ENCODE measurements around the gene LYPD5. TPM values are rescaled to one million over a fixed set of nuclear protein-coding genes. Genes with fewer than 3 reads are reported as not detected.

LYPD5 gene, protein sequence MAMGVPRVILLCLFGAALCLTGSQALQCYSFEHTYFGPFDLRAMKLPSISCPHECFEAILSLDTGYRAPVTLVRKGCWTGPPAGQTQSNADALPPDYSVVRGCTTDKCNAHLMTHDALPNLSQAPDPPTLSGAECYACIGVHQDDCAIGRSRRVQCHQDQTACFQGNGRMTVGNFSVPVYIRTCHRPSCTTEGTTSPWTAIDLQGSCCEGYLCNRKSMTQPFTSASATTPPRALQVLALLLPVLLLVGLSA
- total RNA-seq, result not detected in 2 replicates

DNA sequence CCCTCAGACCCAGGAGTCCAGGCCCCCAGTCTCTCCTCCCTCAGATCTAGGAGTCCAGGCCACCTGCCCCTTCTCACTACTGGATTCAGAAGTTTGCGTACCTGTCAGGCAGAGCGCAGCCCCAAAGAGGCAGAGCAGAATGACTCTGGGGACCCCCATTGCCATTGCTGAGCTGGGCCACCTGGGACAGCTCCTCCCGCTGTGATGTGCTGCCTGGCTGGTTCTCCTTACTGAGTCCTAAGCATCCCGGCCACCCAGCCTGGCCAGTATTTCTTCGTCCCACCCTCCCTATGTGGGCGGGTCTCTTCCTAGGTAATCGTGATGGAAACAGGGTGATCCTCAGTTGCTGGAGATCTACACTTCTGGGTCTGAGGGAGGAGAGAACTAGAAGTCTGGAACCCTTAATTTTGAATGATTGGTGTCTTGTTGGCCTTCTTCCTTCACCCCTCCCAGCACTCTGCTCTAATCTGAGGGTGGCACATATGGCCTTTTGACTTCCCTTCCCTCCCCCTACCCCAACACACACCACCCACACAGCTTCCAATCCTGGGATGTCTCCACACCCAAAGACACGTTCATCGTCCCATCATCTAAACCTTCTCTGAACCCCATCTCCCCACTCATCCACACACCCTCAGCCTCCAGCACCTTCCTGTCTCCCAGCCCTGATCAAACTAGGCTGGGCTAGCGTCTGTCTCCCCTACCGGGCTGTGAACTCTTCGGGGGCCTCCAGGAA is at the start of gene LYPD5:
Gene LYPD5, minus strand, starts transcription at position 232 of the 736 bp plus-strand sequence. Its CDS starts 67 bp downstream, at position 165.

DNA sequence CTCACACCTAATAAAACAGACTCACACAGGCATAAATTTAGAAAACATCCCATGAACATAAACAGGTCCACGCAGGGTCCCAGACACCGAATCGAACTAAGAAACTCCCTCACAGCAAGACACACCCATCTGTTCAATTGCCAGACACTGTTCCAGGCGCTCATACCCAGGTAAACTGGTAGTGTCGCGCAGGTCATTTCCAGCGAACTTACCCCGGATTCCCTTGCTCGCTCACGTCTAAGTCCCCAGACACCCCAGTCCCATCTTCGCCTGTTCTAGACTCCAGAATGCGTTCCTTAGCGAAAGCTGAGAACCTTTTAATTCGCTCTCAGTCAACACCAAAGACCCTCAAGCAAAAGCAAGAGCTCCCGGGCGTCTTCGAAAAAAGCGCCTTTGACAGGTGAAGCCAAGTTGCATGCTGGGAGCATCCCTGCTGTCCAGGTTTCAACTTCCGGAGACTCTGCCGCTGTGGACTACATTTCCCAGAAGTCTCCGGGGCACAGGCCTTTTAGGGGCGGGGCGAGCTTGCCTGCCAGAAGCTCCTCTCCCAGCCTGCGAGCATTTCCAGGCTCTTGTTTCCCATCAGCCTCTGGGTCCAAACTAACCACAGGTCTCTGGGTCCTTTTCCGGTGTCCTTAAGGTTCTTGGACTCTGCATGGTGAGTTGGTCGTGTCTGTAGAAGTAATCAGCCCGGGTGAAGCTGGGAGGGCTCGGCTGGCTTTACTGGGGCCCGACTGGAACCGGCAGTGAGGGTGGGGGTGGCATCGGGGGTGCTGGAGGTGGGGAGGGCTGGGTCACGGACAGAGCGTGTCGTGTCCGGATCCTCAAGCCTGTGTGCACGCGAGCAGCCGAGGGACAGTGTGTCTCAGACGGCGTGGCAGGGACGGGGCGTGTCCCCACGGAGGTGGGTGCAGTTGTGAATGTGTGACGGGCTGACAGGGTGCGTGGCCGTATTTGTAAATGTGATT is 24.8 kb upstream of the LYPD5 start, which contains the start of gene ZNF283:
Gene ZNF283, plus strand, starts transcription at position 535 of the 968 bp plus-strand sequence. CDS start 6,184 bp downstream, outside the sequence.

DNA sequence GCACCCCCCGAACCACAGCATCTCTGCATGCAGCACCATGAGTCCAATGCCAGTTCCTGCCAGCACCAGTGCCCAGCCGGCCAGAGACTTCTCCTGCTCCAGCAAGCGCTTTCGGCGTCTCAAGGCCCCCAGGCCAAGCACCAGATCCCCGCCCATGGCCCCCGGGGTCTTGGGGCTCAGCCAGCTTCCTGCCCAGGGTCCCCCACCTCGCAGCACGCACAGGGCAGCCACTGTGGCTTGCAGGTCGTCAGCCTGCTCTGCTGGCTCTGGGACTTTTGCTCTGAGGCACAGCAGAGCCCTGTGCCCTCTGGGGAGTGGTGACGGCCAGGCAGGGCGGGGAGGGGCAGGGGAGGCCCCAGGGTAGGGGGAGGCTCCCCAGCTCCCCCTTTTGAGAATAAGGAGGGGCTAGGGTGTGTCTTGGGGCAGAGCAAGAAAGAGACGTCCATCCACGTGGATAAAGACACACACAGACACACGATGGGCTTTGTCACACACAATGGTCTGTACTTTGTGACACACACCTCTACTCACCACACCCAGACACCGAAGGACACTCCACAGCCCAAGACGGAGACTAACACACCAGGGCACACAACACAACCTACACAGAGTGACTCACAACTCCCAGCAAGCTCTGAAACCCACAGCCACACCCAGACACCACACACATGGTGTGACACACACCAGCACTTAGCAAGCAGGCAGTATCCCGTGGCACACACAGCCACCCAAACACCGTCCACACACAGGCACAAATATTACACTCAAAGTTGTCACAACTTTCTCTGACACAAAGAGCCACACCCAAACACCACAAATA is 21.3 kb downstream of the LYPD5 start, which contains the start of gene KCNN4:
Gene KCNN4, minus strand, starts transcription at position 268 of the 820 bp plus-strand sequence. Its CDS starts 112 bp downstream, at position 156.

DNA sequence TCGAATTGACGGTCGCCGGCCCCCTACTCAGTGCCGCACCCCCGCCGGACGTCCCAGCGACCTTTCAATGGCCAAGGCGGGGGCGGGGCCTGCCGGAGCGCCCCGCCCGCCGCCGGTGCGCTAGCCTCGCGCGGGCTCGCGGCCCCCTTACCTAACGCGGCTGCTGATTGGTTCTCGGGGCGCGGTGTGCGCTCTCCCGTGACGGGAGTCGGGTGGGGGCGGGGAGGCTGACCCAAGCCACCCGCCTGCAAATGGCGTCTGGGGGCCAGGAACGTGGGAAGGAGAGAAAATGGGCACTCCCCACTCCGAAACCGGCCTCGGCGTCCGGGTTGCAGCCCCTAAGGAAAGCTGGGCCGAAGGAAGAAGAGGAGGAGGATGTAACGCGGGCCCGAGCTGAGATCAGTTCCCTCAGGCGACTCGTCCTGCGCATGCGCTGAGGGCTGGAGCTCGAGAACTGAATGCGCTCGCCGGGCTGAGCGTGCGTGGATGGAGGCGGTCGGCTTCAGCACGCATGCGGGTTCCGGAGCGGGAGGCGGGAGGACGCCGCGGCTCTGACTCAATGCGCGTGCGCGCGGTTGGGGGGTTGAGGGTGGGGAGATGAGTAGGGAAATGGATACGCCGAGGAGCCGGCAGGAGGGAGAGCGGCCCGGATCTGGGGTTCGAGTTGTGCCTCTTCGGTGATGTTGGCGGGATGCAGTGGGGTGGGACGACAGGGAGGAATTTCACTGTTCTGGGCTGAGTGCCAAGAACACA is 47.6 kb downstream of the LYPD5 start, which contains the start of gene SMG9:
Gene SMG9, minus strand, starts transcription at position 460 of the 753 bp plus-strand sequence. CDS start 4,221 bp downstream, outside the sequence.

Other genes with a start within 250 kb of the LYPD5 start
- 42.4 and 50.7 TPM in 2 replicates for gene XRCC1, start 226.9 kb downstream of the LYPD5 start, total RNA-seq
- gene PINLYP, start 226.6 kb downstream of the LYPD5 start, total RNA-seq, result 11.3 and 19.6 TPM in 2 replicates
- gene IRGQ, start 206.3 kb downstream of the LYPD5 start, total RNA-seq, result 5.2 and 7.4 TPM in 2 replicates
- 9.6 and 14.1 TPM in 2 replicates for gene ZNF576, start 205.9 kb downstream of the LYPD5 start, total RNA-seq
- gene SRRM5, start 190.4 kb downstream of the LYPD5 start, total RNA-seq, result not detected in 2 replicates
- gene ZNF428, start 182.8 kb downstream of the LYPD5 start, total RNA-seq, result 27.7 and 40.1 TPM in 2 replicates
- 2.6 and 3.5 TPM in 2 replicates for gene CADM4, start 162.6 kb downstream of the LYPD5 start, total RNA-seq
- 125 and 126 TPM in 2 replicates for gene PLAUR, start 132.3 kb downstream of the LYPD5 start, total RNA-seq
- gene IRGC, start 86.4 kb downstream of the LYPD5 start, total RNA-seq, result not detected in 2 replicates
- 10.6 and 12.4 TPM in 2 replicates for gene SMG9, start 47.5 kb downstream of the LYPD5 start, total RNA-seq
- gene KCNN4, start 21.5 kb downstream of the LYPD5 start, total RNA-seq, result 0.89 and 1.7 TPM in 2 replicates
- gene ZNF283, start 24.9 kb upstream of the LYPD5 start, total RNA-seq, result 0.86 and 10.6 TPM in 2 replicates
- 1.2 and 2.0 TPM in 2 replicates for gene ZNF404, start 81.5 kb upstream of the LYPD5 start, total RNA-seq
- gene ZNF45, start 132.8 kb upstream of the LYPD5 start, total RNA-seq, result 5.8 and 6.4 TPM in 2 replicates
- 1.2 and 2.3 TPM in 2 replicates for gene ZNF221, start 148.8 kb upstream of the LYPD5 start, total RNA-seq
- gene ZNF155, start 181.7 kb upstream of the LYPD5 start, total RNA-seq, result 2.0 and 8.0 TPM in 2 replicates
- gene ZNF230, start 200.5 kb upstream of the LYPD5 start, total RNA-seq, result 0.58 and 1.9 TPM in 2 replicates
- 1.2 and 5.2 TPM in 2 replicates for gene ZNF222, start 222.9 kb upstream of the LYPD5 start, total RNA-seq
- 2.6 and 5.1 TPM in 2 replicates for gene ZNF223, start 249.6 kb upstream of the LYPD5 start, total RNA-seq

Measured in myometrial cell (primary cell).